MM.1S (cell line): ENCODE data around the gene CLMN.

ENCODE experiments used
- DNase-seq: peaks from one replicate; pipeline ENCODE4 v3.0.0-alpha.2; 2015
- H2AFZ ChIP-seq: fragments of 300-600 bp; sonication (generic); 2 replicates; pipeline ENCODE4 v1.6.0; 2016; ENCODE audit warnings: antibody characterized with exemption, low read length
- H3F3A ChIP-seq: fragments of 300-600 bp; sonication (generic); 2 replicates; pipeline ENCODE4 v1.6.1; 2016; ENCODE audit warnings: mild to moderate bottlenecking, antibody characterized with exemption, low read length, moderate library complexity, mixed read lengths; ENCODE audit not compliant: insufficient read depth
- H3K27ac ChIP-seq: fragments of 300-600 bp; sonication (generic); 2 replicates; pipeline ENCODE4 v1.5.1; 2016; ENCODE audit warnings: mild to moderate bottlenecking, low read length
- H3K27me3 ChIP-seq: fragments of 300-600 bp; sonication (generic); replicated peaks from 2 replicates; pipeline ENCODE4 v1.6.0; 2016; ENCODE audit warnings: low read length; ENCODE audit not compliant: insufficient read depth
- H3K36me3 ChIP-seq: fragments of 300-600 bp; sonication (generic); replicated peaks from 2 replicates; pipeline ENCODE4 v1.6.1; 2016; ENCODE audit warnings: mild to moderate bottlenecking, low read length, mixed read lengths; ENCODE audit not compliant: insufficient read depth
- H3K4me1 ChIP-seq: fragments of 300-600 bp; sonication (generic); 2 replicates; pipeline ENCODE4 v1.6.1; 2016; ENCODE audit warnings: low read length, mixed read lengths
- H3K4me2 ChIP-seq: fragments of 300-600 bp; sonication (generic); 2 replicates; pipeline ENCODE4 v1.6.0; 2016; ENCODE audit warnings: low read depth, low read length
- H3K4me3 ChIP-seq: fragments of 300-600 bp; sonication (generic); 2 replicates; pipeline ENCODE4 v1.5.1; 2016; ENCODE audit warnings: low read length, mixed read lengths
- H3K79me2 ChIP-seq: fragments of 300-600 bp; sonication (generic); 2 replicates; pipeline ENCODE4 v1.6.1; 2016; ENCODE audit warnings: mixed run types, low read length, mixed read lengths
- H3K9ac ChIP-seq: fragments of 300-600 bp; sonication (generic); 2 replicates; pipeline ENCODE4 v1.6.1; 2016; ENCODE audit warnings: low read length, mixed read lengths
- H3K9me2 ChIP-seq: fragments of 300-600 bp; sonication (generic); replicated peaks from 2 replicates; pipeline ENCODE4 v1.6.1; 2016; ENCODE audit warnings: mild to moderate bottlenecking, low read length, mixed read lengths; ENCODE audit not compliant: insufficient read depth
- H3K9me3 ChIP-seq: fragments of 300-600 bp; sonication (generic); replicated peaks from 2 replicates; pipeline ENCODE4 v1.6.1; 2016; ENCODE audit warnings: mild to moderate bottlenecking, low read length, mixed read lengths; ENCODE audit not compliant: insufficient read depth
- H4K20me1 ChIP-seq: fragments of 300-600 bp; sonication (generic); 2 replicates; pipeline ENCODE4 v1.6.1; 2016; ENCODE audit warnings: mild to moderate bottlenecking, low read length, moderate library complexity, mixed read lengths; ENCODE audit not compliant: insufficient read depth
- CTCF ChIP-seq: fragments of 300-600 bp; sonication (generic); IDR thresholded peaks from 2 replicates; pipeline ENCODE4 v1.5.1; 2016; ENCODE audit warnings: antibody characterized with exemption, low read length, mixed read lengths
- EZH2 ChIP-seq: fragments of 300-600 bp; sonication (generic); optimal IDR thresholded peaks from 2 replicates; pipeline ENCODE3; 2017; ENCODE audit warnings: low read depth, mild to moderate bottlenecking, antibody characterized with exemption, low read length, mixed read lengths
- EZH2phosphoT487 ChIP-seq: fragments of 300-600 bp; sonication (generic); IDR thresholded peaks from 2 replicates; pipeline ENCODE4 v1.6.1; 2018; ENCODE audit warnings: antibody characterized with exemption, low read length

CLMN gene

GRCh38 chr14:95226801-95227200 lies 92.9 kb downstream of the CLMN start:
- Histone ChIP-seq H3K4me3 (no peak overlapping the region), H2AFZ (no peak overlapping the region), H3K27me3 (no peaks in the 10 kb centered on the region), H3F3A (no peaks in the 10 kb centered on the region), H3K36me3 (no peaks in the 10 kb centered on the region), H3K79me2 (no peaks in the 10 kb centered on the region), H3K9me3 (no peaks in the 10 kb centered on the region), H4K20me1 (no peaks in the 10 kb centered on the region), H3K4me2 (no peak overlapping the region), H3K9me2 (no peaks in the 10 kb centered on the region), H3K4me1 (no peaks in the 10 kb centered on the region), H3K27ac (no peak overlapping the region), H3K9ac (no peak overlapping the region)
- TF ChIP-seq CTCF (no peak), EZH2 (no peak), EZH2phosphoT487 (no peak)
- DNase-seq, result no peak

GRCh38 chr14:95225251-95225887 lies 94.3 kb downstream of the CLMN start:
- Histone ChIP-seq H3K27ac (no peak overlapping the region), H3K9me2 (no peaks in the 10 kb centered on the region), H4K20me1 (no peaks in the 10 kb centered on the region), H3K4me2 (no peak overlapping the region), H2AFZ (no peak overlapping the region), H3K4me3 (no peak overlapping the region), H3F3A (no peaks in the 10 kb centered on the region), H3K4me1 (no peaks in the 10 kb centered on the region), H3K79me2 (no peaks in the 10 kb centered on the region), H3K36me3 (no peaks in the 10 kb centered on the region), H3K9me3 (no peaks in the 10 kb centered on the region), H3K27me3 (no peaks in the 10 kb centered on the region), H3K9ac (no peak overlapping the region)
- TF ChIP-seq EZH2phosphoT487 (no peak), CTCF (no peak), EZH2 (no peak)
- DNase-seq, result no peak

GRCh38 chr14:95222870-95223398 lies 96.8 kb downstream of the CLMN start:
- Histone ChIP-seq H3K4me3 (no peak overlapping the region), H4K20me1 (no peaks in the 10 kb centered on the region), H3K9ac (no peak overlapping the region), H3K79me2 (no peaks in the 10 kb centered on the region), H3K27ac (no peak overlapping the region), H3F3A (no peaks in the 10 kb centered on the region), H3K27me3 (no peaks in the 10 kb centered on the region), H3K36me3 (no peaks in the 10 kb centered on the region), H3K4me2 (no peak overlapping the region), H3K9me2 (no peaks in the 10 kb centered on the region), H3K9me3 (no peaks in the 10 kb centered on the region), H2AFZ (no peak overlapping the region), H3K4me1 (no peaks in the 10 kb centered on the region)
- DNase-seq, result no peak
- TF ChIP-seq CTCF (no peak), EZH2phosphoT487 (no peak)
